AG04450 (cell line): Measurements from ENCODE around the gene SHC2. TPM values are rescaled to one million over a fixed set of nuclear protein-coding genes. Genes with fewer than 3 reads are reported as not detected.

Experiments used
- CTCF ChIA-PET: fragments of 300-600, 350-600 bp; formaldehyde crosslinking; extraction: SDS; loops from one replicate; lab custom pipeline; 2022; ENCODE audit warnings: antibody characterized with exemption, inconsistent platforms; lab: Charles Lee
- POLR2A ChIA-PET: fragments of 350-600 bp; formaldehyde crosslinking; extraction: SDS; loops from one replicate; lab custom pipeline; 2021; ENCODE audit warnings: antibody characterized with exemption, inconsistent platforms; lab: Yijun Ruan, JAX
- DNase-seq: peaks from one replicate; pipeline ENCODE4 v3.0.0-alpha.2; 2011; ENCODE audit warnings: low read depth, low spot score
- H3K27ac ChIP-seq: one replicate; pipeline ENCODE4 v1.5.1; 2012; ENCODE audit warnings: low read depth, low read length, control low read depth
- H3K27me3 ChIP-seq: one replicate; pipeline ENCODE4 v1.6.0; 2012; ENCODE audit warnings: low read length; ENCODE audit not compliant: control insufficient read depth, insufficient read depth
- H3K4me3 ChIP-seq: 2 replicates; pipeline ENCODE4 v1.5.1; 2011; ENCODE audit warnings: mild to moderate bottlenecking, low read depth, low read length, control low read depth
- H3K9me3 ChIP-seq: 2 replicates; pipeline ENCODE4 v1.5.1; 2012; ENCODE audit warnings: low read length; ENCODE audit not compliant: control insufficient read depth, insufficient read depth
- polyA plus RNA-seq: library from polyadenylated mRNA; depleted of rRNA; stranded (reverse); fragments of >200 nt; gene quantifications from 2 replicates; pipeline ENCODE4 v1.2.3, GENCODE V29; 2011
- TF ChIP-seq, protein P1 (sequence below): IDR thresholded peaks from 2 replicates; pipeline ENCODE4 v1.5.1; 2011; ENCODE audit warnings: low read depth, low read length, control low read depth, inconsistent platforms

The SHC2 gene
- polyA plus RNA-seq, 1 experiment = 1.3 TPM

DNA sequence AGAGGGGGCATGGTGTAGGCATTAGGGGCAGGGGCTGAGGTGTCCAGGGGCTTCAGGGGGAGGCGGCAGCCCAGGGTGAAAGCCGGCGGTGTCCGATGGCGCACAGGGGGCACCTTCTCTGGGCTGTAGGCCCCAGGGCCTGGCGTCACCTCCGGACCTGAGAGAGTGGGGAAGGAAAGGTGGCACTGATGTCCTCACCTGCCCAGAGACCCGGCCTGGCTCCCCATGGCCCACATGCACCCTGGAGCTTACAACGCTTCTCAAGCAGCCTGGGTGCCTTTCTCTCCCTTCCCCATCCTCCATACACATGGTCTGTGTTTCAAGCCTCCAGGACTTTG lies 3.3 kb upstream of the SHC2 start:
- H3K27me3 ChIP-seq = peaks cover 18% of the 10 kb centered on the region
- H3K9me3 ChIP-seq = peaks cover 15% of the 10 kb centered on the region; the same call in 1 of the 2 replicates
- no peak overlapping the region for H3K4me3 ChIP-seq
- no peak for DNase-seq
- no peak overlapping the region for H3K27ac ChIP-seq
- CTCF ChIA-PET = no interaction called here
- TF ChIP-seq, protein P1, sequence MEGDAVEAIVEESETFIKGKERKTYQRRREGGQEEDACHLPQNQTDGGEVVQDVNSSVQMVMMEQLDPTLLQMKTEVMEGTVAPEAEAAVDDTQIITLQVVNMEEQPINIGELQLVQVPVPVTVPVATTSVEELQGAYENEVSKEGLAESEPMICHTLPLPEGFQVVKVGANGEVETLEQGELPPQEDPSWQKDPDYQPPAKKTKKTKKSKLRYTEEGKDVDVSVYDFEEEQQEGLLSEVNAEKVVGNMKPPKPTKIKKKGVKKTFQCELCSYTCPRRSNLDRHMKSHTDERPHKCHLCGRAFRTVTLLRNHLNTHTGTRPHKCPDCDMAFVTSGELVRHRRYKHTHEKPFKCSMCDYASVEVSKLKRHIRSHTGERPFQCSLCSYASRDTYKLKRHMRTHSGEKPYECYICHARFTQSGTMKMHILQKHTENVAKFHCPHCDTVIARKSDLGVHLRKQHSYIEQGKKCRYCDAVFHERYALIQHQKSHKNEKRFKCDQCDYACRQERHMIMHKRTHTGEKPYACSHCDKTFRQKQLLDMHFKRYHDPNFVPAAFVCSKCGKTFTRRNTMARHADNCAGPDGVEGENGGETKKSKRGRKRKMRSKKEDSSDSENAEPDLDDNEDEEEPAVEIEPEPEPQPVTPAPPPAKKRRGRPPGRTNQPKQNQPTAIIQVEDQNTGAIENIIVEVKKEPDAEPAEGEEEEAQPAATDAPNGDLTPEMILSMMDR = no peak
- POLR2A ChIA-PET = no interaction called here

DNA sequence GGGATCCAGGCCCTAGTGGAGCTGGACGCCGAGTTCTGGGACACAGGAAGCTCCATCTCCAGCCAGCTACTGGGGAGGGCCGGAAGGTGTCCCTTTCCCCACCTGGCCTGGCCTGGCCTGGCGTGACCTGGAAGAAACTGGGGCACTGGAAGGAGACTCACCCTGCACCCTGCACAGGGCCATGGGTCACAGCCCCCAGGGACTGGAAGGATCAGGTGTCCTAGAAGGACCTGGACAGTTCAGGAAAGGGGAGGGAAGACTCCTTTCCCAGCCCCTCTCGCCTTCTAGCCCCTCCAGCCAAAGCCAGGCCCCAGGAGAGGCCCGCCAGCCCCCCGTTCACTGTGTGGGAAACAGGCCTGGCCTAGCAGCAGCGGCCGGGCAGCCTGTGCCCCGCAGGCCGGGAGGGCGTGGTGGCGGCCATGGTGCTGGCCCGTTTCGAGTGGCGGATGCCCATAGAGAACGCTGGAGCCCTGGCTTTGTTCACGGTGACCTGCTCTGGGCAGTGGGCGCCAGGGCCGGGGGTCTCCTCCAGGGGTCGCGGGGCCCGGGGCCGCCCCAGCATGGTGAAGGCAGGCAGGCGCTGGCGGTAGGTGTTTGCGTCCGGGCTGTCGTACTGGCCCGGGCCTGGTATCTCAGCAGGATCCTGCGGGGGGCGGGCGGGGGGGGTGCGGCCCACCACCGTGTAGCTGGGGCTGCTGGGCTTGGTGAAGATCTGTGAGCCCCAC lies 2.8 kb upstream of the SHC2 start:
- TF ChIP-seq, protein P1 = no peak
- CTCF ChIA-PET = no interaction called here
- POLR2A ChIA-PET = interaction anchor here (0.6 kb wide), 1 partner anchor 22 kb away, joined by 3 read pairs; no protein-coding TSS in a partner anchor

DNA sequence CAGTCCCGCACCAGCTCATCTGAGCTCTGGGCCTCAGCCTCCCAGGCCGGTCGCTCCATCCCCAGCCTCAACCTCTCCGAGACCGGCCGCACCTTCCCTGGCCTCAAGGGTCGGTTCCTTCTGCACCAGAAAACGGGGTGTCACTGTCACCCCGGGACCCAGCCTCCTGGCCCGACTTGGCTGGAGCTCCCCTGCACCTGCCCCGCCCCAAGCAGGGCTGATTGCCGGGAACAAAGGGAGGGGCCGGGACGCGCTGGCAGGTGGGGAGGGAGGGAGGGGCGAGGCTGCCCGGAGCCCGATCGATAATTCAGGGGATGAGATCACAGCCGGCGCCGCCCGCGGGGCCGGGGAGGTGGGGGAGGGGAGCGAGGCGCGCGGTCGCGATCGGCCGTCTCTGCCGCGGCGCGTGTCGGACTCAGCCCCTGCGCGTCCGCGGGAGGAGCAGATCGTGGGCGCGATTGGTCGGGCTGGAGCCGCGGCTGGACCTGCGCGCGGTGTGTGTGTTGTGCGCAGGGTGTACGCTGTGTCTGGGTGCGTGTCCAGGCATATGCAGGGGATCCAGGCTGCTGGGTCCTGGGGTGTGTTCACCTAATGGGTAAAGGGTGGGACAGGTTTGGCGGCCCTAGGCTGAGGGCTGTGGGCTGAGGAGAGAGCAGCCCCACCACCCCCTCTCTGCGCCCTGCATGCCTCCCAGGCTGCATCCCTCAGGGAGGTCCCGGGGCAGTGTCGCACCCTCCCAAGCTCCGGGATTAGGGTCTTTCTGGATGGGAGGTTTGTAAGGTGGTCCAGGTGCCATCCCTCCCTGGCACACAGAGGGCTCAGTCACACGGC lies 1.1 kb upstream of the SHC2 start:
- ChIA-PET CTCF (no interaction called here), POLR2A (no interaction called here)
- Histone ChIP-seq H3K9me3 (peaks cover 25% of the 10 kb centered on the region; the same call in 1 of the 2 replicates), H3K27ac (no peak overlapping the region), H3K4me3 (no peak overlapping the region), H3K27me3 (peaks cover 18% of the 10 kb centered on the region)
- TF ChIP-seq, protein P1 = no peak
- DNase-seq = no peak

More for the DNA sequence above, 2.8 kb upstream of the SHC2 start:
- H3K4me3 ChIP-seq = no peak overlapping the region
- H3K27me3 ChIP-seq = peaks cover 18% of the 10 kb centered on the region
- H3K27ac ChIP-seq = no peak overlapping the region
- DNase-seq = no peak
- H3K9me3 ChIP-seq = peaks cover 14% of the 10 kb centered on the region; the same call in 1 of the 2 replicates

DNA sequence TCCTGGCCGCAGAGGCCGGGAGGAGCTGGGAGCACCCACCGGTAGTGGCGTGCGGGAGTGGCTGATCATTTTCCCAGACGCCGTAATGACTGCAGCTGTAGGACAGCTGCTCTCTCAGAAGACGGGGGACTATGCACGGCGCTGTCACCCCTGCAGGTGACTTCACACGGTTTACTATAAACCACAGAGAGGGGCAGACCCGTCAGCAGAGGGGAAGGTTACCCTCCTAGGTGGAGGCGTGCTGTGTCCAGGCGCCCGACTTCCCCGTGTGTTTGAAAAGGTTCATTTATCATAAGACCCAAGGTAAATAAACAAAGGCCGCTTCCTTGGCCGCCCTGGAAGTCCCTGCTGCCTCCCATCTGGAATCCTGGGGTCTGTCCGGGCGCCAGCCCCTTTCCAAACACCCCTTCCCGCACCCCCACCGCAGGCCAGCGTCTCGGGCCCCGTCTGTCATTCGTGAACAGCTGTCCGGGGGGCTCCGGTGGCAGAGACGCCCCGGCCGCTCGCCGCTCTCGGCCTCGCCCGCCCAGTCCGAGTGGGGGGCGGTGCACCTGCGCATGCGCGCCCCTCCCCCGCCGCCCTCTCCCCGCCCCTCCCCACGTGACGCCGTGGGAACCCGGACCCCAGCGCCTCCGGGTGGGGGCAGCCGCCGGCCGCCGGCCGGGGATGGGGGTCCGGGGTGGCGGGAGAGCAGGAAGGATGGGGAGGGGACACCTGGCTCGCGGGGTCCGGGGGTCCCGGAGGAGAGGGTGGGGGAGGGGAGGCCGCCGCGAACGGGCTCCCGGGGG lies 915 bp downstream of the SHC2 start:
- POLR2A ChIA-PET = interaction anchor here (1.1 kb wide), 1 partner anchor 88 kb away, joined by 3 read pairs; no protein-coding TSS in a partner anchor
- no peak overlapping the region for H3K27ac ChIP-seq
- CTCF ChIA-PET = no interaction called here
- H3K27me3 ChIP-seq = peaks cover 18% of the 10 kb centered on the region
- TF ChIP-seq, protein P1 = no peak
- H3K4me3 ChIP-seq = peak overlapping the region; percentile 62
- no peak for DNase-seq
- peaks cover 41% of the 10 kb centered on the region; the same call in 1 of the 2 replicates for H3K9me3 ChIP-seq
